KMS-11 (cell line): ENCODE results near the gene CTBS.

Experiments
- H2AFZ ChIP-seq: fragments of 200-600 bp; sonication (generic); 2 replicates; pipeline ENCODE4 v1.6.1; 2016; ENCODE audit warnings: antibody characterized with exemption, mixed run types, low read depth
- H3K27ac ChIP-seq: fragments of 200-600 bp; sonication (generic); 2 replicates; pipeline ENCODE4 v1.6.1; 2016; ENCODE audit warnings: mild to moderate bottlenecking, mixed run types
- H3K27me3 ChIP-seq: fragments of 200-600 bp; sonication (generic); 2 replicates; pipeline ENCODE4 v1.6.1; 2017; ENCODE audit warnings: mild to moderate bottlenecking, low read depth, mixed run types, moderate library complexity; ENCODE audit not compliant: insufficient read depth
- H3K36me3 ChIP-seq: fragments of 200-600 bp; sonication (generic); 2 replicates; pipeline ENCODE4 v1.6.1; 2017; ENCODE audit warnings: mild to moderate bottlenecking, mixed run types; ENCODE audit not compliant: insufficient read depth
- H3K4me1 ChIP-seq: fragments of 200-600 bp; sonication (generic); 2 replicates; pipeline ENCODE4 v1.6.1; 2016; ENCODE audit warnings: mild to moderate bottlenecking, low read depth, mixed run types; ENCODE audit not compliant: poor library complexity, severe bottlenecking
- H3K4me2 ChIP-seq: fragments of 200-600 bp; sonication (generic); 2 replicates; pipeline ENCODE4 v1.7.0; 2016; ENCODE audit warnings: mild to moderate bottlenecking, mixed run types
- H3K4me3 ChIP-seq: fragments of 200-600 bp; sonication (generic); IDR thresholded peaks from 2 replicates; pipeline ENCODE4 v1.6.1; 2017; ENCODE audit warnings: low read depth, low read length, mixed read lengths; ENCODE audit not compliant: insufficient read depth
- H3K79me2 ChIP-seq: fragments of 200-600 bp; sonication (generic); 2 replicates; pipeline ENCODE4 v1.6.1; 2016; ENCODE audit warnings: low read depth, mixed run types; ENCODE audit not compliant: insufficient read depth
- H3K9ac ChIP-seq: fragments of 200-600 bp; sonication (generic); 2 replicates; pipeline ENCODE4 v1.6.1; 2016; ENCODE audit warnings: mild to moderate bottlenecking, mixed run types
- H4K20me1 ChIP-seq: fragments of 200-600 bp; sonication (generic); 2 replicates; pipeline ENCODE4 v1.6.1; 2016; ENCODE audit warnings: mild to moderate bottlenecking, mixed run types; ENCODE audit not compliant: insufficient read depth
- CTCF ChIP-seq: fragments of 200-600 bp; sonication (generic); conservative IDR thresholded peaks from 2 replicates; pipeline ENCODE4 v1.6.1; 2017; ENCODE audit warnings: low read depth, mild to moderate bottlenecking, antibody characterized with exemption, low read length, moderate library complexity, mixed read lengths

Gene CTBS

GRCh38 chr1:84611091-84611490 lies 36.9 kb upstream of the CTBS start:
- Histone ChIP-seq H3K4me3 (no peak overlapping the region), H3K36me3 (no peaks in the 10 kb centered on the region), H2AFZ (no peak overlapping the region), H3K4me1 (peaks cover 13% of the 10 kb centered on the region), H3K27ac (peak overlapping the region; percentile 56), H3K27me3 (no peaks in the 10 kb centered on the region), H4K20me1 (no peaks in the 10 kb centered on the region), H3K79me2 (no peaks in the 10 kb centered on the region), H3K4me2 (0 out of 2 replicates have a peak overlapping the region, but pooled peaks have one; percentile 13), H3K9ac (no peak overlapping the region)
- TF ChIP-seq CTCF = no peak

GRCh38 chr1:84606977-84607376 lies 32.7 kb upstream of the CTBS start:
- H3K4me1 ChIP-seq = peaks cover 13% of the 10 kb centered on the region
- H3K9ac ChIP-seq = no peak overlapping the region
- TF ChIP-seq CTCF = no peak

GRCh38 chr1:84605157-84605556 lies 30.9 kb upstream of the CTBS start:
- Histone ChIP-seq H3K27me3 (no peaks in the 10 kb centered on the region), H4K20me1 (no peaks in the 10 kb centered on the region), H2AFZ (no peak overlapping the region), H3K79me2 (no peaks in the 10 kb centered on the region), H3K4me1 (no peaks in the 10 kb centered on the region), H3K36me3 (no peaks in the 10 kb centered on the region), H3K9ac (no peak overlapping the region), H3K4me2 (no peak overlapping the region), H3K27ac (no peak overlapping the region), H3K4me3 (no peak overlapping the region)
- TF ChIP-seq CTCF = no peak

More at GRCh38 chr1:84606977-84607376, 32.7 kb upstream of the CTBS start:
- no peaks in the 10 kb centered on the region for H3K79me2 ChIP-seq
- no peaks in the 10 kb centered on the region for H3K36me3 ChIP-seq
- H3K4me3 ChIP-seq = no peak overlapping the region
- no peaks in the 10 kb centered on the region for H3K27me3 ChIP-seq
- H3K27ac ChIP-seq = no peak overlapping the region
- no peak overlapping the region for H3K4me2 ChIP-seq
- no peak overlapping the region for H2AFZ ChIP-seq
- H4K20me1 ChIP-seq = no peaks in the 10 kb centered on the region

GRCh38 chr1:84603941-84604830 lies 29.9 kb upstream of the CTBS start:
- no peaks in the 10 kb centered on the region for H3K36me3 ChIP-seq
- H4K20me1 ChIP-seq = no peaks in the 10 kb centered on the region
- no peak overlapping the region for H3K27ac ChIP-seq
- TF ChIP-seq CTCF = no peak
- H3K4me1 ChIP-seq = no peaks in the 10 kb centered on the region
- no peak overlapping the region for H2AFZ ChIP-seq
- no peaks in the 10 kb centered on the region for H3K79me2 ChIP-seq
- no peak overlapping the region for H3K4me3 ChIP-seq
- no peak overlapping the region for H3K9ac ChIP-seq
- no peak overlapping the region for H3K4me2 ChIP-seq
- H3K27me3 ChIP-seq = no peaks in the 10 kb centered on the region
